GM19023 (cell line): ENCODE data around the gene SLC22A4.
A peak's percentile ranks its signal among the peaks of the same experiment; 100 is the strongest.

Experiments used
- ATAC-seq: cut with Tn5 transposase; IDR thresholded peaks from one replicate; pipeline ENCODE4 v1.9.1; 2021; ENCODE audit warnings: mild to moderate bottlenecking, moderate library complexity; ENCODE audit not compliant: unreplicated experiment

Gene SLC22A4

DNA sequence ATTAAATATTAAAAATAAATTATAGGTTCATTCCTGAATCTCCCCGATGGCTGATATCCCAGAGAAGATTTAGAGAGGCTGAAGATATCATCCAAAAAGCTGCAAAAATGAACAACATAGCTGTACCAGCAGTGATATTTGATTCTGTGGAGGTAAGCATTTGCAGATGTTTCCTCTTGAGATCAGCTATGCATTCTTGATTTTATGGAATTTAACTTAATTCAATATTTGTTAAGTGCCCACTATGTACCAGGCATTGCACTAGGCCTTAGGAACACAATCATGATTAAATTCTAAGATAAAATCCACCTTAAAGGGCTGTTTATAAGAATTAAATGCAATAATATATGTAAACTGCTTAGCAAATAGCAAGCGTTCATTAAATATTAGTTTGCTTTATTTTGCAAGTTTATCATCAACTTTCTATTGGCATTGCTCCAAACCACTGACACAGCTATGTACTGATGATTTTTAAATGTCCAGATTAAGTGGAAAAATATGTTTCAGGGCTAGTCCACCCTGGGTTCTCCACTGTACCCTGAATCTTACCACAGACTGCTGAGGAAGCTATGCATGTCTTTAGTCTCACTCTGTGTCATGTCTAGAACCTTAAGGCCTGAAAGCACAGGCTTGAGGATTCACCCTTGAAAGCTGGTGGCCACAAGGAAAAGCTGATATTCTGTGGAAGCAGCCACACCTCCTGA lies 33.2 kb downstream of the SLC22A4 start:
- no peak for ATAC-seq

DNA sequence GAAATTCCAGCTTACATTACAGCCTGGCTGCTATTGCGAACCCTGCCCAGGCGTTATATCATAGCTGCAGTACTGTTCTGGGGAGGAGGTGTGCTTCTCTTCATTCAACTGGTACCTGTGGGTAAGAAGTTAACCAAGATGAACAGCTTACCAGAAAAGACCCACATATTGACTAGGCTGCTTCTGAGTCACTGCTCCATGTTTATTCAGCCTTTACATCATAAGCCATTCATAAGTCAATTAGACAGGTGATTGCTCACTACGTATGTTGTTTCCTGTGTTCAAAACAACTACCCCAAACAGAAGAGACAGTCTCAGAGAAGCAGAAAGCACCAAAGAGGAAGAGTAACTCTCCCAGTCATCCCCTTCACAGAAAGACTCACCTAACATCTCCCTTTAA lies 40.6 kb downstream of the SLC22A4 start:
- ATAC-seq = no peak

DNA sequence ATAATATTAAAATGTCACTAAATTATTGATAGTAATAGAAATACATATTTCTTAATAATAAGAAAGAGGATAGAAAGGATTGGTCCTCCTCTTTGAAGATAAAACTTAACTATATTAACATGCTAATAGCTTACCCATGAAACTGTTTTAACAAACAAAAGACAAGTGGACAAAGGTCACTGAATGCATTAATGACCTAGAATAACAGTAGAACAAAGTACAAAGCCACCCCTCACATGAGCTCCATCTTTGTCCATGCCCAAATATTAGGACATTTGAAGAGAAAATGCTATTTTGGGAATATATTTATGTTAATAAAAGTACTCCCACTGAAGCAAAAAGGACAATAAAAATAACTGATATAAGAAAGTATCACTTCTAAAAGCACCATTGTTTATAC lies 41.2 kb downstream of the SLC22A4 start:
- no peak for ATAC-seq

DNA sequence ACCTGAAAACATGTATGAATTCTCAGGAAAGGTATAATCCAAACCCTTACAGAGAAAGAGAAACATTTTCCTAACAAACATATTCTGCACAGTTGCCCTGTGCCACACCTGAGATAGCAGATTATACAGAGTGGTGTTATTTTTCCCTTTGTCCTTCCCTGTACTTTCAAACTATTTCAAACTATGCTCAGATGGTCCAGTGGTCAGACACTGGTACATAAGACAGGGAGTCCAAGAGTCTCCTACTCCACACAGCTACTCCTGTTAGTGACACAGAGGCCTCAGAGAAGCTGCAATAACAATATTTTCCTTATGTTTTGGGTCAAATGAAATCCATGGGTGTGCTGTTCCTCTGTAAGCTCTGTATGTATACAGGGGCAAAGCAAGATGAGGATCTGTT lies 45.3 kb downstream of the SLC22A4 start:
- ATAC-seq = no peak

DNA sequence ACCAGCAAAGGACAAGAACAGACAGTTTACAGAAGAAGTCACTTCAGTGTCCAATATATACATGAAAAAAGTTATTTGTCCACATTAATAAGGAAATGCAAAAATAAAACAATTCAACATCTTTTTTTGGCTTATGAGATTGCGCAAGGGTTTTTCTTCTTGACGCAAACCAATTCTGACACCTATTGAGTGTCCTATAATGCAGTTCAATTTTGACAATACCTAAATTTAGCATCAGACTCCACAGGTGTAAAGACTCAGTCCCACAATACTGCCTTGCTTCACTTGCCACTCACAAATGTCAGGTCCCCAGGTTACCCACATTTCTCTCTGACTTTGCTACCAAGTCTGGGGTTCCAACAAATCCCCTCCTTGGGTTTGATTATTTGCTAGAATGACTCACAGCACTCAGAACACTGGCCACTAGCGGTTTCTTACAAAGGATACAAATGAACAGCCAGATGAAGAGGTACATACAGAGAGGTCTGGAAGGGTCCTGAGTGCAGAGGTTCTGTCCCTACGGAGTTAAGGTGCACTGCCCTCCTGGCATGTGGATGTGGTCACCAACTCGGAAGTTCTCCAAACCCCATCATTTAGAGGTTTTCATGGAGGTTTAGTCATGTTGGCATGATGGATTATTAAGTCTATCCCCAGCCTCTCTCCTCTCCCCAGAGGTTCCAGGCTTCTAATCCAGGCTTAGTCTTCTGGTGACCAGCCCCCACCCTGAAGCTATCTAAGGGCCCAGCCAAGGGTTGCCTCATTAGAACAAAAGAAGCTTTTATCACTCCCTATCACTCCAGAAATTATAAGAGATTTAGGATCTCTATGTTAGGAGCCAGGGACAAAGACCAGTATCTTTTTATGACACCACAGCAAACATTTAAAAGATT lies 48.3 kb downstream of the SLC22A4 start:
- ATAC-seq = no peak

DNA sequence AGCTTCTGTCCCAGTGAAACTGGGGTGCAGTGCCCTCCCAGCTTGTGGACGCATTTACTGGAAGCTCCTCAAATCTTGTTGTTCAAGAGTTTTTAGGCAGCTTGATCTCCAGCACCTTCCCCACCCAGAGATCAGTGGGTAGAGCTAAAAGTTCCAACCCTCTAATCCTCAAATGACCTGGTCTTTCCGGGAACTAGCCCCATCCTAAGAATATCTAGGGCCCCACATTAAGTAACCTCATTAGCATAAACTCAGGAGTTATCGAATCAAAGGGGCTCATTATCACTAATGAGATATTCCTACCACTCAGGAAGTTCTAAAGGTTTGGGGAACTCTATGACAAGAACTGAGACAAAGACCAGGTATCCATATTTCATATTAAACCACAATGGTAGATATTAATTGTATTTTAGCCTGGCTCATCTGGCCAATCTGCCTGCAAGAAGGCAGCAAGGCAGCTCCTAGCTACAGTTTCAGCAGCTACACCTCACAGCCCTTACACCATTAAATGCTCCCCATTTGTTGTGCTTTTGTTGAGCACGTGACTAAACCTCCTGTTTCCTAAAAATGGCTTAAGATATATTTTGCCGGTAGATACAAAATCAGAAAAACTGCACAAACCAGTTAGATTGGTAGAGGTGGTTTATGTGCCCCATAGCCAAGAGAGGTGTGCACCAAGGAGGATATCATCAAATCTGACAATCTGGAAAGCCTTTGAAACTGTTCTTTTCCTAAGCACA lies 50.8 kb downstream of the SLC22A4 start:
- no peak for ATAC-seq

DNA sequence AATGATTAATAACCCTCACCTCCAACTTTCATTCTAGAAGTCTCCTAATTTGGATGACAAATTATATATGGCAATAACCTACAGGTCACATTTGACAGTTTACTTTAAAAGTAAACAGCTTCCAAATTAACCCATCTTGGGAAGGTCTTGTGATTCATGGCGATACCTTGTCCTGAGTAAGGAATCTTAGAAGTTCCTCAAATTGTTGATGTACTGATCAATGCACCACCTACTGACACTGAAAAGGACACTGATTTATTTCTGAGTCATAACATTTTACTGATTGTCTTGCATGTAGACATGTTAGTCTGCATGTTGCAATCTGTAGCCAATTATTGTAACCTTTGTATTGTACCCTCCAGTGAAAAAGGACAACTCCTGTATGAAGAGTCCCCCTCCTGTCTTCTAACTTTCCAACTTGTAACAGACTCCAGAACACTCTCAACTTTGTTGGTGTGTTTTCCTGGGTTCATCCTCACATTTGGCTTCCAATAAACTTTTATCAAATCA lies 59.3 kb downstream of the SLC22A4 start:
- no peak for ATAC-seq

DNA sequence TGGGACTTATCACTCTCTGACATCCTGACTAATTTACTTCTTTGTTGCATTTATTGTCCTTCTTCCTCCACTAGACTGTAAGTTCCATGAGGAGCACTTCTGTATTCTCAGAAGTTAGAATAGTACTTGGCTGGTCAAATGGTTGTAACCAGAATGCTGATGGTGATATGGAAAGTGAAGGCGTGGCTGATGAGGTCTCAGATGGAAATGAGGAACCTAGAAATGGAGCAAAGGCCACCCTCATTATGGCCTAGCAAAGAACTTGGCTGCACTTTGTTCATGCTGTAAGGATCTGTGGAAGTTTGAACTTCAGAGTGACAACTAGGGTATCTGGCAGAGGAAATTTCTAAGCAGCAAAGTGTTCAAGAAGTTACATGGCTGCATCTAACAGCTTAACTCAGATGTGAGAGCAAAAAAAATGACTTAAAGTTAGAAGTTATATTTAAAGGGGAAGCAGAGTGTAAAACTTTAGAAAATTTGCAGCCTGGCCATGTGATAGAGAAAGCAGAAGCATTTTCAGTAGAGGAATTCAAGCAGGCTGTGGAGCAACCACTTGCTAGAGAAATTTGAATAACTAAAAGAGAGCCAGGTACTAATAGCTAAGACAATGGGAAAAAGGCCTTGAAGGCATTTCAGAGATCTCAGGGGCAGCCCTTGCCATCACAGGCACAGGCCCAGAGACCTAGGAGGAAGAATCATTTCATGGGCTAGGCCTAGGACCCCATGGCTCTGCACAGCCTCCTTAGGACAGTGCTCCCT lies 60.4 kb downstream of the SLC22A4 start:
- ATAC-seq = no peak

DNA sequence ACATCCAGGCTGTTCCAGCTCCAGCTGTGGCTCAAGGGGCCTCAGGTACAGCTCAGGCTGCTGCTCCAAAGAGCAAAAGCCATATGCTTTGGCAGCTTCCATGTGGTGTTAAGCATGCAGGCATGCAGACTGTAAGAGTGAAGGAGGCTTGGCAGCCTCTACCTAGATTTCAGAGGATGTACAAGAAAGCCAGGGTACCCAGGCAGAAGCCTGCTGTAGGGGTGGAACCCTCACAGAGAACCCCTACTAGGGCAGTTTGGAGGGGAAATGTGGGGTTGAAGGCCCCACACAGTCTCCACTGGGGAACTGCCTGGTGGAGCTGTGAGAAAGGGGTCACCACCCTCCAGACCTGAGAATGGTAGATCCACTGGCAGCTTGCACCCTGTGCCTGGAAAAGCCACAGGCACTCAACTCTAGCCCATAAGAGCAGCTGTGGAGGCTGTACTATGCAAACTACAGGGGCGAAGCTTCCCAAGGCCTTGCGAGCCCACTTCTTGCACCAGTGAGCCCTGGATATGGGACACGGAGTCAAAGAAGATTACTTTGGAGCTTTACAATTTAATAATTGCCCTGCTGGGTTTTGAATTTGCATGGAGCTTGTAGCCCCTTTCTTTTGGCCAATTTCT lies 61.1 kb downstream of the SLC22A4 start:
- no peak for ATAC-seq

DNA sequence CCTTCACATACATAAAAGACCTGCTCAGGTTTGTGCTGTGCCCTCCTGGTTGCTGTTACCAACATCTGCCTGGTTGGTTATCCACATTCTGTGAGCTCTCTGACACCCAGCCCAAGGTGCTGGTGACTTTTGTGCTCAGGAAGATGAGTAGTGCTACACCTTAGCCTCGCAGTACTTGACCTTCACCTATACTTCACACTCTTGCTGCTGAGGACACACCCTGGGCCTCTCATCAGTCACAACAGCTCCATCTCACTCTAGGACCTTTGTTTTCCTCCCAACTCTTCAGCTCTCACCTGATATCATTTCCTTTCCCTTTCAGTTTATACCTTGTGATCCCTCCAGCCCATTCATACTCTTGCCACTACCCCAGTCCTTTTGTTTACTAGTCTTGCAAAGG lies 64.6 kb downstream of the SLC22A4 start:
- no peak for ATAC-seq

DNA sequence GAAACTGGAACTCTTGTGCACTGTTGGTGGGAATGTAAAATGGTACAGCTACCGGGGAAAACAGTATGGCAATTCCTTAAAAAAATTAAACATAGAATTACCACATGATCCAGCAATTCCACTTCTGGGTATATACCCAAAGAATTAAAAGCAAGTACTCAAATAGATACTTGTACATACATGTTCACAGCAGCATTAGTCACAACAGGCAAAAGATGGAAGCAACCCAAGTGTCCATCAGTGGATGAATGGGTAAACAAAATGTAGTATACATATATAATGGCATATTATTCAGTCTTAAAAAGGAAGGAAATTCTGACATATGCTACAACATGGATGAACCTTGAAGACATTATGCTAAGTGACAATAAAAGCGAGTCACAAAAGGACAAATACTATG lies 67.9 kb downstream of the SLC22A4 start:
- ATAC-seq = no peak

DNA sequence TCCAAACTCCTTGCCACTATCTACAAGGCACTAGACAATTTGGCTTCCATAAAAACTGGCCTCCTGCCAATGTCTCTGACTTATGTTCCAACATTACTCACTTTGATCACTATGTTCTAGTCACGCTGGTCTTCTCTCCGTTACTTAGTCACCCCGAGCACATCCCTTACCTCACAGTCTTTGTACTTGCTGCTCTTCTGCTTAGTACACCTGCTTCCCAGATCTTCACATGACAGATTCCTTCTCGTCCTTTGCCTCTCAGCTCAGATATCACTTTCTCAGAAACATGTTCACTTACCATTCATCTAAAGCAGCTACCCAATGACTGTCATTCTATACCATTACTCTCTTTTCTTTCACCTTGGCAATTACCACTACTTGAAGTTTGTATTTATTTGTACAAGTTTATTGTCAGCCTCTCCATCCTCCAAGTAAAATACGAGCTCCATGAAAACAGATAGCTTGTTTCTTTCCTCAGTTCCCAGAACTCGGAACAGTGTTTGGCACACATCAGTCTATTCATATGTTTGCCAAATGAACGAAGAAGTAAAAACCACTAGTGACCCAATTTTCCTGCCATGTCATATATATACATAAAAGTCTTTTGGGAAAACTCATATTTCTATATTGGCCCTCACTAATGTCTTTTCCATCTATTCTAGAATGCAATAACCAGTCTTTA lies 69.4 kb downstream of the SLC22A4 start:
- no peak for ATAC-seq

DNA sequence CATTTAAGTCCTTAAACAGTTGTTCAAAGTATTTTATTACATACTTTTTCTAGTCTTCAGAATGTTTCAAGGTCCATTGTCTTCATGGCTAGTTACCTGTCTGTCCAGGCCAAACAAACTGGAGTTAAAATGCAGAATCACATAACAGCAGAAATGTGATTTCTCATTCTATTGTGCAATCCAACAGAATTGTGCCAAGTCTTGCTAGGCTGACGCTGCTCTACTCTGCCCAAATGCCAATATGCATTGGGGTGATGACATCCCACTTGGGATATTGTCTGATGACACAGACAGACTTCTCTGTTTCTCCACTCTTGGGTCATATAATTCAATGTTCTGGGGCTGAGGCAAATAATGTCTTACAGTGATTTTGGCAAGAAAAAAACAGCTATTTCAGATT lies 70.1 kb downstream of the SLC22A4 start:
- no peak for ATAC-seq

DNA sequence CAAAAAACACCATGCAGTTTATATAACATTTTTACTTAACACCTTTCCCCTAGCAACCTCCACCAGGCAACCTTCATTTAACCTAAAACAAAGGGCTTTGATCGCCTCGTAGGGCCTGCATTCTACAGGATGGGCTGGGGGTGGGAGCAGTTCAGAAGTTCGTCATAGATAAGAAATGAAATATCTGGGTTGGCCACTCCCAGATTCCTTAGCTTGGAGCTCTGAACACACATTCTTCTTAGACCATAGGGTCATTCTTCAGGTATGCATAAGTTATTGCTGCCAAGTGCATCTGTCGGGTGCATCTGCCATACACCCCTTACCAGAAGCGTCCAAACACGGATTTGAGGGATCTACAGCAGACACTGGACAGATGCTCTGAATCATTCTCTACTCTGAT lies 71.0 kb downstream of the SLC22A4 start:
- no peak for ATAC-seq

DNA sequence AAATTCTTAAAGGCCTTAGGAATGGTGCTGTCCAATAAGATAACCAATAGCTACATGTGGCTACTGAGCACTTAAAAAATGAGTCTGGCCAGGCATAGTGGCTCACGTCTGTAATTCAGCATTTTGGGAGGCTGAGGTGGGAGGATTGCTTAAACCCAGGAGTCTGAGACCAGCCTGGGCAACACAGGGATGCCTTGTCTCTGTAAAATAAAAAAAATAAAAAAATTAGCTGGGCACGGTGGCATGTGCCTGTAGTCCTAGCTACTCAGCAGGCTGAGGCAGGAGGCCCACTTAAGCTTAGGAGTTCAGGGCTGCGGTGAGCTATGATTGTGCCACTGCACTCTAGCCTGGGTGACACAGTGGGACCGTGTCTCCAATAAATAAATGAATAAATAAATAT lies 74.0 kb downstream of the SLC22A4 start:
- ATAC-seq = no peak

DNA sequence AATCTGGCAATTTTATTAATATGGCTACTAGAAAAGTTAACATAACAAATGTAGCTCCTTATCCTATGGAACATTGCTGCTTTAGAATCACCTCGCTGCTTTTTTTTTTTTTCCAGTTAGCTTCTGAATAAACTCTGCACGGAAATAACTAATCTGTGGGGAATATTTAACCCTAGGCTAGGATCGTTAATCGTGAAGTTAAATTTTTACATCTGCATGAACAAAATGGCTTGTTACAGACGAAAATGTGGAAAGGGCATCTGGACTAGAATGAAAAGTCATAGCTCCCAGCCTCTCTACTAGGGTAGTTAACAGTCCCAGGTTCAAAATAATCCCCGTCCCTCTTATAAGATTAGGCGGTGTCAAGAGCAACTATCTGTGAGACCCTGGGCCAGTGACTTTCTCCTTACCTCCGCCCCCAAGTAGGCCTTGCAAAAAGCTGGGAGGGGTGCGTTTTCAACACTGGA lies 74.8 kb downstream of the SLC22A4 start:
- ATAC-seq = no peak

DNA sequence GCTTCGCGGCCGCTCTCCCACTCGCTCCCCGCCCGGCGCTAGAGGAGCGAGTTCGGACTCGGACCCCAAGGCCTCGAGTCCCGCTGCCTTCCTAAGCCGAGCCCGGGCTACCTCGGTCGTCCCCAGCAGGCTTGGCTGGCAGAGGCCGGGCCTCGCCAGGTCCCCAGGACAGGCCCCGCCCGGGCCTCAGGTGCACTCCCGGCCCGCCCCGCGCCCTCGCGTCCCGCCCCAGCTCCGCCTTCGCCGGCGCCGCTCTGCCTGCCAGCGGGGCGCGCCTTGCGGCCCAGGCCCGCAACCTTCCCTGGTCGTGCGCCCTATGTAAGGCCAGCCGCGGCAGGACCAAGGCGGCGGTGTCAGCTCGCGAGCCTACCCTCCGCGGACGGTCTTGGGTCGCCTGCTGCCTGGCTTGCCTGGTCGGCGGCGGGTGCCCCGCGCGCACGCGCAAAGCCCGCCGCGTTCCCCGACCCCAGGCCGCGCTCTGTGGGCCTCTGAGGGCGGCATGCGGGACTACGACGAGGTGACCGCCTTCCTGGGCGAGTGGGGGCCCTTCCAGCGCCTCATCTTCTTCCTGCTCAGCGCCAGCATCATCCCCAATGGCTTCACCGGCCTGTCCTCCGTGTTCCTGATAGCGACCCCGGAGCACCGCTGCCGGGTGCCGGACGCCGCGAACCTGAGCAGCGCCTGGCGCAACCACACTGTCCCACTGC lies 75.4 kb downstream of the SLC22A4 start, which contains the start of gene SLC22A5:
Gene SLC22A5 (plus strand): TSS at position 237 of the 707 bp plus-strand sequence. CDS start 263 bp downstream, at position 500.
- peak; percentile 90 for ATAC-seq

DNA sequence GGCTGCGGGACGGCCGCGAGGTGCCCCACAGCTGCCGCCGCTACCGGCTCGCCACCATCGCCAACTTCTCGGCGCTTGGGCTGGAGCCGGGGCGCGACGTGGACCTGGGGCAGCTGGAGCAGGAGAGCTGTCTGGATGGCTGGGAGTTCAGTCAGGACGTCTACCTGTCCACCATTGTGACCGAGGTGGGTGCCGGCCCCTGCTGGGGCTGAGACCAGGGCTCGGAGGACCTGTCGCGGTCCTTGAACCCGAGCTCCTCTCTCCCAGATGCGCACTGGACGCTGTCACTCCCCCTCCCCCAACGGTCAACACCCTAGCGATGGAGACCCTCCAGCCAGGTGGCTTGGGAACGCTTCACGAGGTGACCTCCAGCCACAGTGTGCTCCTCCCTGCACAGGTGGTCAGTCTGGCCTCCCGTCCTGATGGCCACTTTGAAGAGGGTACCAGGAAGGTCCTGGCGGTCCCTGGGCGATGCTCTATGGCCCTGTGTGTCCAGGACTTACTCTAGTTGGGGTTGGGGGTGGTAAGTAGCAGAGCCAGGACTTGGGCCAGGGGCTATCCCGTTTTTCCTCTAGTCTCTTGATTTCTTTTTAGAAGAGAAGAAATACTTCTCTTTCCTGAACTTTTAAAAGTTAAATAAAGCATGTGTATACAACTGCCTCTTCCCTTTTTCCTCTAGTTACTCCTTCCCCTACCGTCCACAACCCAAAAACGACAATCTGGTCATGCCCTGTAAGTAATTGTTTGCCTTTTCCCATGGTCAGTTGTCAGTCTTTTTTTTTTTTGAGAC lies 76.2 kb downstream of the SLC22A4 start:
- no peak for ATAC-seq
